T47D (cell line): ENCODE data around the gene RPL12.

Experiments used
- DNase-seq, 2 experiments: peaks; one replicate each; pipeline versions ENCODE4 v3.0.0 to v3.0.0-alpha.2; 2011 to 2012; ENCODE audit warnings: low read depth in 1 of 2, low spot score in 1 of 2
- JUND ChIP-seq: IDR thresholded peaks from 2 replicates; pipeline ENCODE4 v1.6.1; 2012; ENCODE audit warnings: low read depth
- in situ Hi-C: cut with HindIII; loops from 2 replicates; pipeline ENCODE4 v1.10.0; 2016; ENCODE audit warnings: low sequenced_read_pairs, low pct_unique_long_range_greater_than_20kb

RPL12 gene

GRCh38 chr9:127403507-127404192, 47.6 kb downstream of the RPL12 start:
- in situ Hi-C loops, result no loop called here
- no peak for DNase-seq
- TF ChIP-seq JUND, result no peak

- in situ Hi-C loops, result no loop called here
- no peak for DNase-seq
- TF ChIP-seq JUND, result no peak
These were observed 48.7 kb downstream of the RPL12 start for GRCh38 chr9:127402401-127403090.

GRCh38 chr9:127399736-127400269, 51.4 kb downstream of the RPL12 start:
- no peak for TF ChIP-seq JUND
- in situ Hi-C loops, result no loop called here
- no peak for DNase-seq

GRCh38 chr9:127398715-127399400, 52.3 kb downstream of the RPL12 start:
- in situ Hi-C loops, result no loop called here
- no peak for DNase-seq
- no peak for TF ChIP-seq JUND

GRCh38 chr9:127398275-127398647, 52.9 kb downstream of the RPL12 start:
- no peak for TF ChIP-seq JUND
- in situ Hi-C loops, result no loop called here
- no peak for DNase-seq
